OCI-LY7 (cell line): ENCODE measurements around the gene SYNGR1.

Experiments
- CTCF ChIP-seq: fragments of 200-600 bp; sonication (generic); conservative IDR thresholded peaks from 2 replicates; pipeline ENCODE4 v1.5.1; 2014; ENCODE audit warnings: mild to moderate bottlenecking, antibody characterized with exemption, low read length, moderate library complexity, mixed read lengths
- EZH2phosphoT487 ChIP-seq: fragments of 200-600 bp; sonication (generic); IDR thresholded peaks from 2 replicates; pipeline ENCODE4 v1.6.1; 2018; ENCODE audit warnings: low read depth, borderline replicate concordance, mild to moderate bottlenecking, mixed run types, antibody characterized with exemption, low read length, moderate library complexity, mixed read lengths

- TF ChIP-seq CTCF (no peak), EZH2phosphoT487 (no peak)
Observed at GRCh38 chr22:39410264-39410663, 60.5 kb downstream of the SYNGR1 start.
